ENCODE results near the gene POLR1G.
A peak's percentile ranks its signal among the peaks of the same experiment; 100 is the strongest.

POLR1G gene

DNA sequence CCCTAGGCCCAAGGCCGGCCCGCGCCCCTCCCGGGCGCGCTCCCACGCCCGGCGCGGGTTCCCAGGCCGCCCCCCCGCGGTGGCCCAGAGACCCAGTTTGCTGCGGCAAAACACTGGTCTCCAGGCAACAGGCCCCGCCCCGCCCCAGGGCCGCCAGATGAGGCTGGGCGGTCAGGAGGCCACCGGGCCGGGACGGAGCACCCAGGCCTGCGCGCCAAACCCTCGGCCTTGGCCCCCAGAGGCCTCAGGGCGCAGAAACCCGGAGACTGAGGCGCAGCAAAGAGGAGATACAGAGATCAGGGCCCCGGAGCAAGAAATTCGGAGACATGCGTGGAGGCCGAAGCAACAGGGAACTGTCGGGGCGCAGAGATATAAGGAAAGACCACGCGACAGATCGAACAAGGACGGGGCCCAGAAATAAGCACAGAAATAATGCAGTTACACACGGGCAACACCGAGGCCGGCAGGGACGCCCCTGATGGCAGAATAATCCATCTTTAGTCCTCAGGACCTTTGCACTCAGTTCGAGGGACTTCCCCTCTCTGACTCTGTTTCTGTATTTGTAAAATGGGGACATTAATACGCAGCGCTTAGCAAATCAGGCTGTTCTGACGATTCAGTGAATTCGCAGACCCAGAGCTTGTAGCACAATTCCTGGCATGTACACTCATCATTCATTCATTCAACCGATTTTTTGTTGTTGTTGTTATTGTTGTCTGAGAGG lies 38.0 kb downstream of the POLR1G start:
- DNase-seq (ENCODE audit: low spot score): peak; percentile 79

DNA sequence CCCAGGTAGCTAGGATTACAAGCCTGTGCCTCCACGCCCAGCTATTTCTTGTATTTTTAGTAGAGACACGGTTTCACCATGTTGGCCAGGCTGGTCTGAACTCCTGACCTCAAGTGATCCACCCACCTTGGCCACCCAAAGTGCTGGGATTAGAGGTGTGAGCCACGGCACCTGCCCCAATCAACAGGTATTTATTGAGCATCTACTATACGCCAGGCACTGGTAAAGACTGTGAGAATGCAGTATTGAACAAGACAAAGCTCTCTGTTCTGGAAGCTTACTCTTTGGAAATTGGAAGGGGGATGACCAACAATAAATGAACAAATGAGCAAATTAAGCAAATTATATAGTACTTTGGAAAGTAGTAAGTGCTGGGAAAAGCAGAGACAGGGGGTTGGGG lies 38.7 kb downstream of the POLR1G start:
- no peak for DNase-seq (ENCODE audit: low spot score)

DNA sequence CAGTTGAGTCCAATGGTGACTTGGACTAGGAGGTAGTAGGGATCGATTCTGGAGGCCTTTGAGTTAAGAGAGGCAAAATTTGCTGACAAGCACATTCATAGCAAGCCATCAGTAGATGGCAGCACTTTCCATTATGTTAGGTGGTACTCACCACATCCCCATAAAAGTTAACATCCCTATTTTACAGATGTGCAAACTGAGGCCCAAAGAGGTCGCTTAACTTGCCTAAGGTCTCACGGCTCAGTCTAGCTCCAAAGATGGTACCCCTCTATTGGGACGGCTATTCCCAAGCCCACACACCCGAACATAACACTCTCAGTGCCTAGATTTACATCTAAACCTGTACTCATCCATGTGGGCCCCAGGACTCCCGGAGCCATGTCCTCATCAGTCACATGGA lies 39.9 kb downstream of the POLR1G start:
- peak; percentile 39 for DNase-seq (ENCODE audit: low spot score)

DNA sequence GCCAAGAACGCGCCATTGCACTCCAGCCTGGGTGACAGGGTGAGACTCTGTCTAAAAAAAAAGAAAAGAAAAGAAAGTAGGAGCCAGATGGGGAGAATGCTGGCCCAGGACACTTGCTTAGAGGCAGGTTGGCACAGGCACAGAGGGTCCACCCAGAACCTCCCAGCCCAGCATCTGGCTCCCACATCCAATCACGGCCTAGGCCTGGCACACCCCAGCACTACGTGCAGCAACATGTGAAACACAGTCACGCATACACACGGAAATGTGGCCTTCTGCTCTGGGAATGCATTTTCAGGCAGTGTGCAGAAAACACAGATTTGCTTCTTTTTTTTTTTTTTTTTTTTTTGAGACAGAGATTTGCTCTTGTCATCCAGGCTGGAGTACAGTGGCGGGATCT lies 40.5 kb downstream of the POLR1G start:
- no peak for DNase-seq (ENCODE audit: low spot score)

DNA sequence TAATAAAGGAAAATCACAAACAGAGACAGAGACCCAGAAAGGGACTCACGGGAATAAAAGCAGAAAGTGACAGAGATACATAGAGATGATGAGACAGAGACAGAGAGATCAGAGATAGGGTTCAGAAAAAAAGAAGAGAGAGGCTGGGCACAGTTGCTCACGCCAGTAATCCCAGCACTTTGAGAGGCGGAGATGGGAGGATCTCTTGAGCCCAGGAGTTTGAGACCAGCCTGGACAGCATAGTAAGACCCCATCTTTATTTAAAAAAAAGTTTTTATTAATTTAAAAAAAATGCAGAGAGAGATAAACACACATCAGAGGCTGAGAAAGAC lies 41.9 kb downstream of the POLR1G start:
- DNase-seq (ENCODE audit: low spot score): no peak

DNA sequence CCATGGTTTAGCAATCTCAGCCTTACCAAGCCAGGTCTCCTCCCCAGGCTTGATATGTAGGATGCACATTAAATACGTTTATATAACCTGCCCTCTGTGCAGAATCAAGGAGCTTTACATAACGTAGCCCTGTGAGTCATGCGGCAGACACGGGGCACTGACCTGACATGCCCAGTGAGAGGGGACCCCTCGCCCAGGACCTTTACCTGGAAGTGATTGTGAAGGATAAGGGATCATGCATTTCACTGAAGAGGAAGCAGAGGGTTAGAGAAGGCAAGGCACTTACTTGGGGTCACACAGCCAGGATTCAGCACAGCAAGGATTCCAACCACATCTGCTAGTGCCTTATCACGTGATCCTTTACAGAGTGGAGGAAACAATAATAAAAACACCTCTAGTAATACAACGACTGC lies 42.4 kb downstream of the POLR1G start:
- DNase-seq (ENCODE audit: low spot score): no peak

DNA sequence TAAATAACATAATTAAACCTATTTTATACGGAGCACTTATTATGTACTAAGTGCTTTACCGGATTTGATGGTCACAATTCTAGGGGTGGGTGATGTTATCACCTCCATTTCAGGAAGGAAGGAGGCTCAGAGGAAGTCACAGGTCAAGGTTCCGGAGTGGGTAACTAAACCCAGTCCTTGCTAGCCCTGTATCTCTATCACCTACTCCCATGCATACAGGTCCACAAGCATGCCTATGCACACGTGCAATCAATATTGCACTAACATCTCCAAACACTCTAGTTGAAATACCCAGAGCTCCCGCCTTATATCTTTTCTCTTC lies 43.5 kb downstream of the POLR1G start:
- peak; percentile 66 for DNase-seq (ENCODE audit: low spot score)

DNA sequence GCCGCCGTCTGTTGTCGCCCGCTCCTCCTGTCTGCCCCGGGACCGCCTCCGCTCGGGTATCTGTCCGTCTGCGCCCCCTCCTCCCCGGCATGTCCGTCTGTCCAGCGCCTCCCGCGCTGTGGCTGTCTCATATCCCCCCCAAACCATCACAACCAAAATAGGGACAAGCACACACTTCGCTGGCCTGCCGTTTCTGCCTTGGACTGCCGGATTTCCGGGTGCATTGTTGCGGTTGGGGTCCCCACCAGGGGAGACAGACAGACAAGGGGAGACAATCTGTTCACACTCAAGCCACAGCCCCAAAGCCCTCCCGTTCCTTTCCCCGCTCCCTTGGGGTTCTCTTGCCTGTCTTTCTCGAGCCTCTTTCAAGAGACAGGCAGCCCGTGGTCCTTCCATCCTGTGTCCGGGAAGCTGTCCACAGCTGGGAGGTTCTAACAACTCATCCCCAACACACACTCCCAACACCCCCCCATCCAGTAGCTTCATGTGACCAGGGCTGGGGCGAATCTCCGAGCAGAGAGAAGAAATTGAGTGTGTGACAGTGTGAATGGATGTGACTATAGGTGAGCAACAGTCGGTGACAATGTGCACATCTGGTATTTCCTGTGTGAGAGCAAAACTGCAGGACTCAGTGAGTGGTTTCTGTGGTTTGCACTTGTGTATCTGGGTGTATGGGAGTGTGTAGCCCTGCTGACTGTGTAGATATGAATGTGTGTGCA lies 44.8 kb downstream of the POLR1G start:
- peak; percentile 65 for DNase-seq (ENCODE audit: low spot score)

DNA sequence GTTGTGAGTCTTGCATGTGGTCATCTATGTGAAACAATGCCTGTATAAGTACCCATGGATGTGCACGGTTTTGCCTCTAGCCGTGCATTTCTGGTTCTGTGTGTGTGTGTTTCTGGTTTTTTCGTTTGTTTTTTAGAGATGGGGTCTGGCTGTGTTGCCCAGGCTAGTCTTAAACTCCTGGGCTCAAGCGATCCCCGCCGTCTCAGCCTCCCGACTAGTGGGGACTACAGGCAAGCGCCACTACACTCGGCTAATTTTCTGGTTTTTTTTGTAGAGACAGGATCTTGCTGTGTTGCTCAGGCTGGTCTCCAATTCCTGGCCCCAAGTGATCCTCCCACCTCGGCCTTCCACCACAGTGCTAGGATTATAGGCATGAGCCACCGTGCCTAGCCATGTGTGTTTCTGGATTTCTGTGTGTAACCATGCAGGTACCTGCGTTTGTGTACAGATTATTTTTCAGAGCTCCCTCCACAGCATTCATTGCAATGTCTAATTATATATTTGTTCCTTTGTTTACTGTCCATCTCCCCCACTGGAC lies 45.5 kb downstream of the POLR1G start:
- no peak for DNase-seq (ENCODE audit: low spot score)

DNA sequence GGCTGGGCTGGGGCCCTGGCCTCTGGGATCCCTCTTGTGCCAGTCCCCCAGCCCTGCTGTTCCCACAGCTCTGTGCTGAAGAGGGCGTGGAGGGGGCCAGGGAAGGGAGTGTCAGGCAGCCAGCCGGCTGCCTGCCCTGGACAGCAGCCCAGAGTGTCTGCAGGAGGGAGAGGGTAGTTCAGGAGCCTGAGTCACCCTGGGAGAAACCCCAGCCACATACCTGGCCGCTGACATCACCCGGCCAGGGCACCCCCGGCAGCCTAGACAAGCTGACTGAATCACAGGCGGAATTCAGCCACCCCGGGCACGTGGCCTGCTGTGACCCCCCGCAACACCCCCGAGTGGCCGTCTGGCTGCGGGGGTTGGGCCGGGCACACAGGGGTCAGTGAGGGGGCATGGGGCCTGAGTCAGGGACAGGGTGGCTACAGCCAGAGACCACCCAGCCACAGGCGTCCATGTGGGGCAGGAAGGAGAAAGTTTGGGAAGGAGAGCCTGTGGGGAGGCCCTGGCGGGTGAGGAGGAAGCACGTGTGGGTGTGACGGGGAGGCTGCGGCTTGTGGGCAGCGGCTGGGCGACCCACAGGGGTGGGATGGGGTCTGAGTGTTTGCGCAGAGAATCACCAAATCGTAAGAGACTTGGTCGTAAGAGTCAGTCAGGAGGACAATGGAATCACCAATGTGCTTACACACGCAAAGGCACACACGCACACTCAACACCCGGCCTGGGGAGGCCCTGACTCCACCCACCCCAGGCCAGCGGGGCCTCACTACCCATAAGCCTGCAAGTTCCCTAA lies 49.5 kb downstream of the POLR1G start:
- peak; percentile 37 for DNase-seq (ENCODE audit: low spot score)

DNA sequence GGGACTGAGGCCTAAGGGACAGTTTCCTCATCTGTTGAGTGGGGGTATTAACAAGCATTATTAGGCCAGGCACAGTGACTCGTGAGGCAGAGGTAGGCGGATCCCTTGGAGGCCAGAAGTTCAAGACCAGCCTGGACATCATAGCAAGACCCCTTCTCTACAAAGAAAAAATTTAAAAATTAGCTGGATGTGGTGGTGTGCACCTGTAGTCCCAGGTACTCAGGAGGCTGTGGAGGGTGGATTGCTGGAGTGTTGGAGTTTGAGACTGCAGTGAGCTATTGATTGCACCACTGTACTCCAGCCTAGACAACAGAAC lies 50.0 kb downstream of the POLR1G start:
- no peak for DNase-seq (ENCODE audit: low spot score)

DNA sequence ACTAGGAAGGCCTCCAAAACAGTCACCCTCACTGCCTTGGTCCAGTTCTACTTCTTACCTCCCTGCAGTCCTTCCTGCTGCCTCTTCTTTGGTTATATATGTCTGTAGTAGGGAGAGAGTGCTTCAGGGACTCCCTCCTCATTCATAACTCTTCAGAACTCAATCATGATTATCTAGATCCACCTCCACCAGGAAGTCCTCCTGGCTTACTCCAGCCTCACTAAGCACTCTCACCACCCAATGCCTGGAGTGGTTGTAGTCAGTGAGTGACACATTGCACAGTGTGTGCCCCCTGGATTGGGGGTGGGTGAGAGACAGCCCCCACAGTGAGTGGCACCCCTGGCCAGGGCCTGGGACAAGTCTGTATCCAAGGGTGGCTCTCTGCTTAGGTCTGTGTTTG lies 51.3 kb downstream of the POLR1G start:
- no peak for DNase-seq (ENCODE audit: low spot score)
